LHCN-M2 (cell line): Measurements from ENCODE around the gene TMEM121. TPM values are rescaled to one million over a fixed set of nuclear protein-coding genes. Genes with fewer than 3 reads are reported as not detected.
"Not testable (repeated sequence)": the region's sequence is repeated elsewhere in the genome, so short reads cannot be mapped to it uniquely, and the experiment has no call there.

Source experiments
- DNase-seq: peaks from one replicate; pipeline ENCODE4 v3.0.0-alpha.2; 2012; ENCODE audit warnings: low read depth
- total RNA-seq: library from RNA; depleted of rRNA; stranded (reverse); fragments of >200 nt; gene quantifications from 2 replicates; pipeline ENCODE4 v1.2.3, GENCODE V29; 2014; rRNA removed

Gene TMEM121
- total RNA-seq, 1 experiment from 2014 or later, result 12.2 TPM

- no peak for DNase-seq
Measured at GRCh38 chr14:105568859-105569766, 42.7 kb downstream of the TMEM121 start.

GRCh38 chr14:105570482-105570881, 44.1 kb downstream of the TMEM121 start:
- no peak for DNase-seq

GRCh38 chr14:105571181-105571951, 45.0 kb downstream of the TMEM121 start:
- not testable (repeated sequence) for DNase-seq

- DNase-seq, result not testable (repeated sequence)
Measured at GRCh38 chr14:105572063-105572462, 45.7 kb downstream of the TMEM121 start.

- DNase-seq, result not testable (repeated sequence)
Measured at GRCh38 chr14:105573841-105574240, 47.5 kb downstream of the TMEM121 start.

GRCh38 chr14:105574411-105574810, 48.0 kb downstream of the TMEM121 start:
- not testable (repeated sequence) for DNase-seq

GRCh38 chr14:105575016-105575700, 48.8 kb downstream of the TMEM121 start:
- not testable (repeated sequence) for DNase-seq

- DNase-seq, result no peak
Measured at GRCh38 chr14:105576525-105577088, 50.2 kb downstream of the TMEM121 start.

- no peak for DNase-seq
Measured at GRCh38 chr14:105577314-105577861, 51.0 kb downstream of the TMEM121 start.

- no peak for DNase-seq
Measured at GRCh38 chr14:105578070-105578469, 51.7 kb downstream of the TMEM121 start.

GRCh38 chr14:105579221-105579620, 52.8 kb downstream of the TMEM121 start:
- DNase-seq, result not testable (repeated sequence)

Other genes with a start within 250 kb of the TMEM121 start
- 28.2 and 30.1 TPM in 2 replicates for gene BRF1, start 225.6 kb upstream of the TMEM121 start, total RNA-seq
- 39.6 and 45.3 TPM in 2 replicates for gene PACS2, start 211.8 kb upstream of the TMEM121 start, total RNA-seq
- 0.06 TPM in 1 of 2 replicates, not detected in the other for gene TEX22, start 128.0 kb upstream of the TMEM121 start, total RNA-seq
- 46.7 and 47.9 TPM in 2 replicates for gene MTA1, start 106.8 kb upstream of the TMEM121 start, total RNA-seq
- gene CRIP2, start 51.8 kb upstream of the TMEM121 start, total RNA-seq, result 152 and 159 TPM in 2 replicates
- gene CRIP1, start 39.7 kb upstream of the TMEM121 start, total RNA-seq, result not detected in 2 replicates
- 25.5 and 29.0 TPM in 2 replicates for gene TEDC1, start 35.3 kb upstream of the TMEM121 start, total RNA-seq